Mesothelial cell of epicardium (in vitro differentiated cells): ENCODE data around the gene PXN. TPM values are rescaled to one million over a fixed set of nuclear protein-coding genes. Genes with fewer than 3 reads are reported as not detected.

Experiments
- DNase-seq, 2 experiments: peaks; one replicate each; pipeline ENCODE4 v3.0.0; 2021; ENCODE audit warnings: low spot score in 2 of 2; ENCODE audit not compliant: unreplicated experiment in 2 of 2
- H3K27ac Mint-ChIP-seq: 2 replicates; pipeline ENCODE4 v1.8.0; 2021; ENCODE audit warnings: mixed read lengths
- H3K27me3 Mint-ChIP-seq: 2 replicates; pipeline ENCODE4 v1.8.0; 2021; ENCODE audit warnings: low read depth, mixed read lengths
- H3K36me3 Mint-ChIP-seq: 2 replicates; pipeline ENCODE4 v1.8.0; 2021; ENCODE audit warnings: mixed read lengths
- H3K4me1 Mint-ChIP-seq: 2 replicates; pipeline ENCODE4 v1.8.0; 2021; ENCODE audit warnings: mixed read lengths
- H3K4me3 Mint-ChIP-seq: 2 replicates; pipeline ENCODE4 v1.8.0; 2021; ENCODE audit warnings: mild to moderate bottlenecking, moderate library complexity, mixed read lengths
- H3K9me3 Mint-ChIP-seq: 2 replicates; pipeline ENCODE4 v1.8.0; 2021; ENCODE audit warnings: mixed read lengths
- total RNA-seq: library from RNA; stranded (reverse); gene quantifications from 3 replicates; pipeline ENCODE4 v1.2.1, GENCODE V29; 2021
- TF ChIP-seq, protein P1 (sequence below): fragments of 200-600 bp; sonication (generic); IDR thresholded peaks from one replicate; pipeline ENCODE4 v1.5.0; 2021; ENCODE audit warnings: antibody characterized with exemption; ENCODE audit not compliant: unreplicated experiment

Gene PXN
- total RNA-seq, 1 donor from 2014 or later: 117 TPM

DNA sequence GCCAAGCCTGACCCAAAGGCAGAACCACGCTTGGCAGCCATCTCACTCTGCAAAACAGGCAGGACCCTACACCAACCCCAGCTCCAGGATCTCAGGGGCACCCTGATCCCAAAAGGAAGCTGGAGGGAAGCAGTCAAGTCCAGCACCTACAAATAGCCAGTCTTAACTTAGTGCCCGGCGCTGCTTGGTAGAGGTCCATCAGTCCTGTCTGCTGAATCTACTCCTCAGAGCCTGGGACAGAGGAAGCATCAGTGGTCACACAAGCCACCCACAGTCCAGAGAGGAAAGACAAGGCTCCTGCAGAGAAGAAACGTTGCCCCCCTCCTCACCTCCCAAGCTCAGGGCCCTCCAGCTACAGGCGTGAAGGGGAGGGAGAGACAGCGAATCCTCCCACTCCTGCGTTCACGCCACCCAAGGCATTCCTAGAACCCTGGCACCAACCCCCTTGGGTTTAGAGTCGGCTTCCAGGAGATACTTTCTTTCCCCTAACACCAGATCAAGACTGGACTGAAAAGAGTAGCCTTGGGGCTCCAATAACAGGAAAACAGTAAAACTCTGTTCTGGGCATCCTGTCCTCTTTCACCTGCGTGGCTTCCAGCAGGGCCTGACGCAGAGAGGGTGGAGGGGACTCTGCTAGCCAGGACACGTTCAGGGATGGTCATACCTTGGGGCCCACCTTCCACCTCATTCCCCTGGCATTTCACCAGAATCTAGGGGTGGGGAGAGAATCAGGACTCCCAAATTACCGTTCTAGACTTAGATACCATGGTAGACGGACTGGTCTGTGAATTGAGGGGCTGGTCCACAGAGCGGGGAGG is 1.2 kb downstream of the PXN start:
- Mint-ChIP-seq H3K36me3 (no peaks in the 10 kb centered on the region), H3K4me1 (peaks cover 42% of the 10 kb centered on the region), H3K27me3 (no peaks in the 10 kb centered on the region), H3K27ac (peak overlapping the region; percentile 91), H3K9me3 (no peaks in the 10 kb centered on the region), H3K4me3 (peak overlapping the region; percentile 84)
- TF ChIP-seq, protein P1, sequence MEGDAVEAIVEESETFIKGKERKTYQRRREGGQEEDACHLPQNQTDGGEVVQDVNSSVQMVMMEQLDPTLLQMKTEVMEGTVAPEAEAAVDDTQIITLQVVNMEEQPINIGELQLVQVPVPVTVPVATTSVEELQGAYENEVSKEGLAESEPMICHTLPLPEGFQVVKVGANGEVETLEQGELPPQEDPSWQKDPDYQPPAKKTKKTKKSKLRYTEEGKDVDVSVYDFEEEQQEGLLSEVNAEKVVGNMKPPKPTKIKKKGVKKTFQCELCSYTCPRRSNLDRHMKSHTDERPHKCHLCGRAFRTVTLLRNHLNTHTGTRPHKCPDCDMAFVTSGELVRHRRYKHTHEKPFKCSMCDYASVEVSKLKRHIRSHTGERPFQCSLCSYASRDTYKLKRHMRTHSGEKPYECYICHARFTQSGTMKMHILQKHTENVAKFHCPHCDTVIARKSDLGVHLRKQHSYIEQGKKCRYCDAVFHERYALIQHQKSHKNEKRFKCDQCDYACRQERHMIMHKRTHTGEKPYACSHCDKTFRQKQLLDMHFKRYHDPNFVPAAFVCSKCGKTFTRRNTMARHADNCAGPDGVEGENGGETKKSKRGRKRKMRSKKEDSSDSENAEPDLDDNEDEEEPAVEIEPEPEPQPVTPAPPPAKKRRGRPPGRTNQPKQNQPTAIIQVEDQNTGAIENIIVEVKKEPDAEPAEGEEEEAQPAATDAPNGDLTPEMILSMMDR: no peak
- no peak for DNase-seq

DNA sequence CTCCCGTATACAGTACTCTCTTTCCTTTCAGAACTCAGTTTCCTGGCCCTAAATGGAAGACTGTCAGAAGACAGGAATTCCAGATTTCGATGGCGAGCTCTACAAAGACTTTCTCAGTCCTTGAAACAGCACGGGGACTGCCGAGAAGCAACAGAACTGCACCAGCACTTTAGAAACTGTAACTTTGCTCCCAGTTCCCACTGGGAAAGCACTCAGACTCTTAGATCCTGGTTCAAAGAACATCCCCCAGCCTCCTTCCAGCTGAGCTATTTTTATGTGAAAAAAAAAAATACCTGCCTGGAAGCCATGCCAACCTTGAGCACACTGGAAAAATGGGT is 1.8 kb downstream of the PXN start:
- TF ChIP-seq, protein P1: no peak
- Mint-ChIP-seq H3K27ac (peak overlapping the region; percentile 91), H3K27me3 (no peaks in the 10 kb centered on the region), H3K4me1 (peaks cover 43% of the 10 kb centered on the region), H3K9me3 (no peaks in the 10 kb centered on the region), H3K4me3 (peak overlapping the region; percentile 84), H3K36me3 (no peaks in the 10 kb centered on the region)
- no peak for DNase-seq

DNA sequence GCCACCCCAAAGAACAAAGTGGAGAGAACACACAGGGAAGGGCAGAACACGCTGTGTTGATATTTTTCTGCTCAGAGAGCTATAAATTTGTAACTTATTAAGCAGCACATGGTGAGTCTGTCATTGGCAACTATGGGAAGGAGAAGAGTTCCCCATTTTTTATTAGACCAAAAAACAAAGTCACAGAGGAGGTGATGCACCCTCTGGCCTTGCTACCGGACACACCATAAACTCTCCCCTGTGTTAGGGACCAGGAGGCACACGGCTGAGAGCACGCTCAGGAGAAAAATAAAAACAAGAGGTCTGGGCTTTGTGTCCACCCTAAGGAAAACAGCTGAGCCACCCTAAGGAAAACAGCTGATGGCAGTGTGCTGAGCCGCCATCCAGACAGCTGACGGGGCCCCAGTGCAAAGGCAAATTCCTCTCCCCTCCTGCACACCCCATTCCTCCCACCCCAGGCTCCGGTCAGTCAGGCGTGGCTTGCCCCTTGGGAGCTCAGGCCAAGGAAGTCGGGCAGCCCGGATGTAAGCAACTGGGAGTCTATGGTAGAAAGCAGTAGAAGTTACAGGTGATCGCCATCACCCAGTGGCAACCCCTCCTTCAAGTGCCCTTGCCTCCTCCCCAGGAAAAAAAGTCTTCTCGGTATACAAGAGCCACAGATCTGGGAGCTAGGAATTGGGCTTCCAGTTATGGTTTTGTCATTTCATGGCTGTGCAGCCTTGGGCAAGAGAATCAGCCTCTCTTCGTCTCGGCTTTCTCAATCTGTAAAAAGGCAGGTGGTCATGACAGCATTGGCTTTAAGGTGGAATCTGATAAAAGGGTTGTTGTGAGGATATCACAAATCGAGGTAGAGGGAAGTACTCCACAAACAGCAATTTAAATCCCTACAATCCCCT is 2.4 kb downstream of the PXN start:
- H3K4me3 Mint-ChIP-seq: peak overlapping the region; percentile 84
- H3K27ac Mint-ChIP-seq: peak overlapping the region; percentile 92
- H3K27me3 Mint-ChIP-seq: no peaks in the 10 kb centered on the region
- no peaks in the 10 kb centered on the region for H3K9me3 Mint-ChIP-seq
- H3K36me3 Mint-ChIP-seq: no peaks in the 10 kb centered on the region
- H3K4me1 Mint-ChIP-seq: peaks cover 49% of the 10 kb centered on the region
- DNase-seq: no peak
- TF ChIP-seq, protein P1: no peak

DNA sequence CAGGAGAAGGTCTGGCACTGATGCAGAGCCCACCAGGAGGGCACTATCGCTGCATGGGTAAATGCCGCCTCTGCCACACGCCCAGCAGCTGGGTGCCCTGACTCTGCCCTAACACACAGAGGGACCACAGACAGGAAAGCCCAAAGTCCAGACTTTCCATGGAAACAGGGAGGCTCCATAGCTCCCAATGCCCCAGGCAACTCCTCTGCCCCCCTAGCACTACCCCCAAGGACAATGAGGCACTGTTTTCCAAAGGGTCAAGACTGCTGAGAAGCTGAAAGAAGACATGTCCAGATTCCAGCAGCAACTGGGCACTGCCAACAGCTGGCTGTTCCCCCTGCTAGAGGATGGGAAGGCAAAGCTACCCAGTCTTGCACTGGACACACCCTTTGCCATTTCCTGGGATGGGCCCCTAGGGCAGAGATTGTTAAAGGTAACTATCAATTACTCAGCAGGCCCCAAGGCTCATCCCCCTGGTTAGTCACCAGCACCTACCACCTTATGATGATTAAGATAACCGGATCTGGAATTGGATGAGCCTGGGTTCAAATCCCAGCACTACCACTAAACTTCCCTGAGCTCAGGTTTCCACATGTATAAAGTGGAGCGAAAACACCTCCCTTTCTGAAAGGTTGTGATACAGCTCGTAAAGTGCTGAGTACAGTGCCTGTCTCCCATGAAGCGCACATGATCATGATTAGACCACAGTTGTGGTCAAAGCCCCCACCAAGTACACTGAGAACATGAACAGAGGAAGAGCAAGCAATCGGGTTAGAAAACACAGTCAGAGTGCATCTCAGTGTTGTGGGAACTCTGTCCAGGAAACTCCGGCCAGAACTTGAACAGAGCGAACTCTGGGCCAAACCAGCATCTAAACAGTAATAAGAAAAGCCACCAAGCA is 3.3 kb downstream of the PXN start:
- peaks cover 58% of the 10 kb centered on the region for H3K4me1 Mint-ChIP-seq
- DNase-seq: no peak
- no peaks in the 10 kb centered on the region for H3K27me3 Mint-ChIP-seq
- H3K36me3 Mint-ChIP-seq: no peaks in the 10 kb centered on the region
- TF ChIP-seq, protein P1: no peak
- H3K27ac Mint-ChIP-seq: peak overlapping the region; percentile 92
- peak overlapping the region; percentile 84 for H3K4me3 Mint-ChIP-seq
- H3K9me3 Mint-ChIP-seq: no peaks in the 10 kb centered on the region

DNA sequence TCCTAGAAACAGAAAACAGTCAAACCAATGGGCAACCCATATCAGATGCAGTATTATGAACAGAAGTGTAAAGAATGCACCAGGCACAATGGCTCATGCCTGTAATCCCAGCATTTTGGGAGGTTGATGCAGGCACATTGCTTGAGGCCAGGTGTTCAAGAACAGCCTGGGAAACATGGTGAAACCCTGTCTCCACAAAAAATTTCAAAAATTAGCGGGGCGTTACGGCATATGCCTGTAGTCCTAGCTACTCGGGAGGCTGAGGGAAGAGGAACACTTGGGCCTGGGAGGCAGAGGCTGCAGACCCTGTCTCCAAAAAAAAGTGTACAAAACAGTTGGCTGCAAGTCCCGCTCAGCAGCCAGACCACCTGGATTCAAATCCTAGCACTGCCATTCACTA is 4.9 kb downstream of the PXN start:
- Mint-ChIP-seq H3K27ac (no peak overlapping the region), H3K4me1 (peaks cover 66% of the 10 kb centered on the region)
- TF ChIP-seq, protein P1: no peak

More for the DNA sequence above, 4.9 kb downstream of the PXN start:
- no peak for DNase-seq
- H3K9me3 Mint-ChIP-seq: no peaks in the 10 kb centered on the region
- no peaks in the 10 kb centered on the region for H3K27me3 Mint-ChIP-seq
- no peak overlapping the region for H3K4me3 Mint-ChIP-seq
- H3K36me3 Mint-ChIP-seq: no peaks in the 10 kb centered on the region
